MCF 10A (cell line): Measurements from ENCODE around the gene GNG13. TPM values are rescaled to one million over a fixed set of nuclear protein-coding genes. Genes with fewer than 3 reads are reported as not detected.
"Not testable (repeated sequence)": the region's sequence is repeated elsewhere in the genome, so short reads cannot be mapped to it uniquely, and the experiment has no call there.

Experiments
- BruUV-seq: library from RNA; stranded (reverse); fragments of 400-500 nt; replicated peaks from 2 replicates; lab custom pipeline; 2021; lab: Mats Ljungman, UMichigan
- CTCF ChIA-PET: fragments of 300-600 bp; sonication (Branson Sonifier 250); formaldehyde crosslinking; extraction: SDS; loops from one replicate; lab custom pipeline; 2021; ENCODE audit warnings: antibody characterized with exemption, inconsistent platforms; lab: Yijun Ruan, JAX
- POLR2A ChIA-PET: fragments of 300-600, 350-650 bp; sonication (Branson Sonifier 250); formaldehyde crosslinking; extraction: SDS; loops from one replicate; lab custom pipeline; 2020; ENCODE audit warnings: antibody characterized with exemption, inconsistent platforms; lab: Yijun Ruan, JAX
- DNase-seq: peaks from one replicate; pipeline ENCODE4 v3.0.0-alpha.2; 2018; ENCODE audit not compliant: unreplicated experiment
- H3K27ac Mint-ChIP-seq: one replicate; pipeline ENCODE4 v1.8.0; 2022; ENCODE audit warnings: mild to moderate bottlenecking, low read depth, mixed read lengths; ENCODE audit not compliant: unreplicated experiment
- H3K27me3 Mint-ChIP-seq: one replicate; pipeline ENCODE4 v1.8.0; 2022; ENCODE audit warnings: mixed read lengths; ENCODE audit not compliant: insufficient read depth, unreplicated experiment
- H3K36me3 Mint-ChIP-seq: one replicate; pipeline ENCODE4 v1.8.0; 2022; ENCODE audit warnings: mild to moderate bottlenecking, moderate library complexity, mixed read lengths; ENCODE audit not compliant: insufficient read depth, unreplicated experiment
- H3K4me1 Mint-ChIP-seq: one replicate; pipeline ENCODE4 v1.8.0; 2022; ENCODE audit warnings: mixed read lengths; ENCODE audit not compliant: insufficient read depth, unreplicated experiment
- H3K4me3 Mint-ChIP-seq: one replicate; pipeline ENCODE4 v1.8.0; 2022; ENCODE audit warnings: mild to moderate bottlenecking, moderate library complexity, mixed read lengths; ENCODE audit not compliant: unreplicated experiment
- H3K9me3 Mint-ChIP-seq: one replicate; pipeline ENCODE4 v1.8.0; 2022; ENCODE audit warnings: mixed read lengths; ENCODE audit not compliant: unreplicated experiment
- CTCF ChIP-seq: fragments of 200-600 bp; IDR thresholded peaks from one replicate; pipeline ENCODE4 v1.8.0; 2022; ENCODE audit warnings: antibody characterized with exemption, mild to moderate bottlenecking; ENCODE audit not compliant: unreplicated experiment
- intact Hi-C: fragments of 100-400 bp; cut with micrococcal nuclease; formaldehyde crosslinking; loops from 2 replicates; pipeline ENCODE4 v1.14.1; 2022
- total RNA-seq: library from RNA; stranded (reverse); gene quantifications from 2 replicates; pipeline ENCODE4 v1.2.3, GENCODE V29; 2022

The GNG13 gene
- total RNA-seq, 1 experiment from 2014 or later = not detected

GRCh38 chr16:839643-840408 lies 39.3 kb upstream of the GNG13 start:
- H3K27me3 Mint-ChIP-seq = no peaks in the 10 kb centered on the region
- H3K4me3 Mint-ChIP-seq = no peak overlapping the region
- intact Hi-C loops = no loop called here

DNA sequence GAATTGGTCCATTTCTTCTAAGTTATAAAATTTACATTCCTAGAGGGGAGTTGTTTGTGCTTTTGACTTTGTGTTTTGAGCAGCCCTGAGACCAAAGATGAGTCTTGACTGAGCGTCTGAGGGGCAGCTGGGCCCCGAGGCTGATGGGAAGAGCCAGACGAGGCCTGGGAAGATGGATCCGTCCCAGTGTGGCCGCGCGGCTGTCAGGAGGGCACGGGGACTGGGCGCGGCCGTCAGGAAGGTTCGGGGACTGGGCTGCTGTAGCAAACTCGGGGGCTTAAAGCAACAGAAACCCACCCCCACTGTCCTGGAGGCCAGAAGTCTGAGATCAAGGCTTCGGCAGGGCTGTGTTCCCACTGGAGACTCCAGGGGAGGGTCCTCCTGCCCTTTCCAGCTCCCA lies 38.2 kb upstream of the GNG13 start:
- H3K9me3 Mint-ChIP-seq = no peaks in the 10 kb centered on the region
- intact Hi-C loops = no loop called here

More at GRCh38 chr16:839643-840408, 39.3 kb upstream of the GNG13 start:
- ChIA-PET POLR2A (no interaction called here), CTCF (no interaction called here)
- Mint-ChIP-seq H3K27ac (no peak overlapping the region), H3K9me3 (no peaks in the 10 kb centered on the region), H3K36me3 (no peaks in the 10 kb centered on the region), H3K4me1 (no peaks in the 10 kb centered on the region)
- BruUV-seq = no TSS peak
- TF ChIP-seq CTCF = no peak
- no peak for DNase-seq

DNA sequence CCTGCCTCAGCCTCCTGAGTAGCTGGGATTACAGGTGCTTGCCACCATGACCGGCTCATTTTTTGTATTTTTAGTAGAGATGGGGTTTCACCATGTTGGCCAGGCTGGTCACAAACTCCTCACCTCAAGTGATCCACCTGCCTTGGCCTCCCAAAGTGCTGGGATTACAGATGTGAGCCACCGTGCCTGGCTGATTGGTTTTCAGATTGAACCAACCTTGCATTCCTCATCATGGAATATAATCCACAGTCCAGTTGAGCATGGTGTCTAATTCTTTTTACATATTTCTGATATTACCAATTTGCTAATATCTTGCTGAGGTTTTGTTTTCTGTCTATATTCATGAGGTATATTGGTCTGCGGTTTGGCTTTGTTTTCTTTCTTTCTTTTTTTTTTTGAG lies 36.3 kb upstream of the GNG13 start:
- H3K36me3 Mint-ChIP-seq, CTCF ChIA-PET, BruUV-seq, H3K27ac Mint-ChIP-seq, POLR2A ChIA-PET, H3K9me3 Mint-ChIP-seq, DNase-seq, H3K4me3 Mint-ChIP-seq, H3K4me1 Mint-ChIP-seq, H3K27me3 Mint-ChIP-seq, intact Hi-C loops: not testable (repeated sequence)

More for the DNA sequence above, 38.2 kb upstream of the GNG13 start:
- BruUV-seq = no TSS peak
- CTCF ChIA-PET = no interaction called here
- no peak overlapping the region for H3K4me3 Mint-ChIP-seq
- POLR2A ChIA-PET = no interaction called here
- no peaks in the 10 kb centered on the region for H3K27me3 Mint-ChIP-seq
- no peaks in the 10 kb centered on the region for H3K36me3 Mint-ChIP-seq
- TF ChIP-seq CTCF = no peak
- DNase-seq = no peak
- no peaks in the 10 kb centered on the region for H3K4me1 Mint-ChIP-seq
- H3K27ac Mint-ChIP-seq = no peak overlapping the region

- Mint-ChIP-seq H3K27me3 (no peaks in the 10 kb centered on the region), H3K27ac (no peak overlapping the region)
- no peak for DNase-seq
Measured at GRCh38 chr16:836221-836620, 35.7 kb upstream of the GNG13 start.

More at GRCh38 chr16:836221-836620, 35.7 kb upstream of the GNG13 start:
- Mint-ChIP-seq H3K36me3 (no peaks in the 10 kb centered on the region), H3K9me3 (no peaks in the 10 kb centered on the region), H3K4me1 (no peaks in the 10 kb centered on the region), H3K4me3 (no peak overlapping the region)
- TF ChIP-seq CTCF = no peak
- POLR2A ChIA-PET = no interaction called here
- CTCF ChIA-PET = no interaction called here
- no TSS peak for BruUV-seq
- intact Hi-C loops = no loop called here
